Stromal cell of bone marrow (primary cell): ENCODE measurements around the gene UCP1.
"Not testable (repeated sequence)": the region's sequence is repeated elsewhere in the genome, so short reads cannot be mapped to it uniquely, and the experiment has no call there.

Source experiments
- DNase-seq: peaks from one replicate; pipeline ENCODE4 v3.0.0-alpha.2; 2012; ENCODE audit warnings: low read depth

The UCP1 gene

GRCh38 chr4:140533951-140534480 is 34.7 kb downstream of the UCP1 start:
- peak; percentile 2 for DNase-seq

DNA sequence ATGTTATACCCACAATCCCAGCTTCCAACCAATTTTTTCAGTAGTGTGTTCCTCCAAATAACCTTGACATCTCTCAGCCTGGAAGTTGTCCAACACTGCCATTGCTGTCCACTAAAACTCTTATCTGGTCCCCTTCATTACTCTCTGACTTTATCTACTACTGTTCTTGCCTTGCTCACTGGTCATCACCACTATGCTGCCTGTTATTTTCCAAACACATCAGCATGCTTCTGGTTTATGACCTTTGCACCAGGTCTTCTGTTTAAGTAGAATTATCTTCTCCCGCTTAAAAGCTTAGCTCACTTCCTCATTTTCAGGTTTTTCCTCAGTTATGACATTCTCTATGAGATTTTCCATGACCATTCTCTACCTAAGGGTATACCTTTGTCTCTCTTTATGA is 39.3 kb downstream of the UCP1 start:
- DNase-seq, result no peak

DNA sequence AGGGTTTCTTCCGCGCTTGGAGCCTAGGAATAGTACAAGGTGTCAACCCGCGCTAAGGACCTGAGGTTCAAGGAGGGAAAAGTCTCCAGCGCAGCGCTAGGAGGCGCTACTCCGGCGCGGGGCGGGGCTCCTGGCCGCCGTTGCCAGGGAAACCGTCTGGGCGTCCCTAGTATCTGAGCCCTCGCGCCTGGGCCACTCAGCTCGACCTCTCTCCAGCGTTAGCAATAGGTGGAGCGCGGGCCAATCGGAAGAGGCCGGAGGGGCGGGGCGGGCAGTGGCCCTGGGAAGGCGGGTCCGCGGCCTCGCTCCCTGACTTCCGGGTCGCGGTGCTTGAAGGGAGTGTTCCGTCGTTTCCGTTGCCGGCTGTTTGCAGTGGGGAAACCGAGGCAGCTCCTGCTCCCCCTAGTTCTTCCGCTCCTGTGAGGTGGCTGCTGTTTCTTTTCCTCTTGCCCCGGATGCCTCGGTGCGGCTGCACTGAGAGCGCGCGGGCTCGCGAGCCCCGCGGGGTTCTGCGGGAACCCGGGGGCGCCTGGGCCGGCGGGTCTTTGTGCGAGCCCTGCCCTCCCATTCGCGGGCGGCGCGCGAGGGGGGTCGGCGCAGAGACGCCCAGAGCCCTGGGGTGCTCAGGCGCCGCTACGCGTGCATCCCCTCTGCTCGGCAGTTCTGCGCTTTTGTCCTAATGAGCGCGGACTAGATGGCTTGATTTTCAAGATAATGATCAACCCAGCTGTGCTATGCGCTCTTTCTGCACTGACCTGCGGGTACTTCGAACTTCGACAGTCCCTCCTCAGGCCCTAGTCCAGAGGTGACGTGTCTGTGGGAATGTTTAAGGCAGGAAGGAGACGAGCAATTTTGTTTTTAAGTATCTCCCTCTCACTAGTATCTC is 44.7 kb downstream of the UCP1 start, which contains the start of gene ELMOD2:
TSS of gene ELMOD2 (plus strand) at position 312 of the 886 bp plus-strand sequence. CDS start 1,261 bp downstream, outside the sequence.
- peak; percentile 96 for DNase-seq

DNA sequence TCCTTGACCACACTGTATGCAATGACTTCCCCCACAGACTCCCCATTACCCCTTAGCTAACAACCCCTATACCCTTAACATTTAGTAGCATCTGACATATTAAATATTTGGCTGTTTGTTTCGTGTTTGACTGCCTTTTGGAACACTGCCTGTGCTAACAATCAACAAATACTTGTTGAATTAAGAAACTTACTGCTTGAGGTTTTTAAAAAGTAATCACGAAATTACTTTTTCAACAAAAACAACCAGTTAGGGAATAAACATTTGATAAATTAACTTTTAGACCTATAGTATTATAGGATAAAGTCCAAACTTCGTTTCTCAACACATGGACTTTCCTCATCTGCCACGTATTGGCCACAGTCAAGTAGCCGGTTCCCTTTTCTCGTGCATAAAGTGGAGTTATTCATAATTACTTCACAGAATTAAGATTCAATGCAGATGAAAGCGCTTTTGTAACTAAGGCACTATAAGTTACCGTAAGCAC is 45.3 kb downstream of the UCP1 start:
- no peak for DNase-seq

DNA sequence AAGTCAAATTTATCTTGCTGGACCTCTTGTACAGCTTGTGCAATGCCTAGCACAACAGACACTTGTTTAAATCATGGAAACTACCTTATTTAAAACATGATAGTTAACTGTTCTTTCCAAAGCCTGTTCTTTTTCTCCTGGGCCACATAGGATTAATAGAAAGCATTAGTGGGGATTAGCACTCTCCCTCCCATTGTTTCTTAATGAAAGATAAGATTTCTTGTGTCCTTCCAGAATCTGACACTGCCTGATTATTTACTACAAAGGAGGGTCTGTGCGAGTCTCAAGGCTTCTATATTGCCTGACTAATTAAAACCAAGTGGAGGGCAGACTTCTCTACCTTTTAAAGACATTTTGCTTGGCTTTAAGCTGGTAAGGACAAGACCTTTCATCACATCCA is 53.3 kb downstream of the UCP1 start:
- DNase-seq, result no peak

DNA sequence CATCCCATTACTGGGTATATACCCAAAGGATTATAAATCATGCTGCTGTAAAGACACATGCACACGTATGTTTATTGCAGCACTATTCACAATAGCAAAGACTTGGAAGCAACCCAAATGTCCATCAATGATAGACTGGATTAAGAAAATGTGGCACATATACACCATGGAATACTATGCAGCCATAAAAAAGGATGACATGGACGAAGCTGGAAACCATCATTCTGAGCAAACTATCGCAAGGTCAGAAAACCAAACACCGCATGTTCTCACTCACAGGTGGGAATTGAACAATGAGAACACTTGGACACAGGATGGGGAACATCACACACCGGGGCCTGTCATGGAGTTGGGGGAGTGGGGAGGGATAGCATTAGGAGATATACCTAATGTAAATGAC is 55.0 kb downstream of the UCP1 start:
- not testable (repeated sequence) for DNase-seq
